SK-N-SH treated with all-trans-retinoic acid at 6 μM for 48 hours (cell line): ENCODE measurements around the gene TMEM217.

Experiments used
- CSDC2 ChIP-seq: fragments of 250-450 bp; sonication (Bioruptor Pico); IDR thresholded peaks from 2 replicates; pipeline ENCODE4 v1.5.0; 2020; ENCODE audit warnings: mild to moderate bottlenecking, moderate library complexity
- GLIS3 ChIP-seq: fragments of 250-450 bp; sonication (Bioruptor Pico); IDR thresholded peaks from 2 replicates; pipeline ENCODE4 v1.5.0; 2020; ENCODE audit warnings: mild to moderate bottlenecking, moderate library complexity
- OSR1 ChIP-seq: fragments of 250-450 bp; sonication (Bioruptor Pico); IDR thresholded peaks from 2 replicates; pipeline ENCODE4 v1.8.0; 2022; ENCODE audit warnings: moderate library complexity, mild to moderate bottlenecking, inconsistent platforms
- PATZ1 ChIP-seq: fragments of 250-450 bp; sonication (Bioruptor Pico); IDR thresholded peaks from 2 replicates; pipeline ENCODE4 v1.8.0; 2020; ENCODE audit warnings: mild to moderate bottlenecking, moderate library complexity, borderline replicate concordance
- POU6F1 ChIP-seq: fragments of 250-450 bp; sonication (Bioruptor Pico); IDR thresholded peaks from 2 replicates; pipeline ENCODE4 v1.8.0; 2021; ENCODE audit warnings: low read depth, mild to moderate bottlenecking, moderate library complexity, borderline replicate concordance
- TSHZ2 ChIP-seq: fragments of 250-450 bp; sonication (Bioruptor Pico); IDR thresholded peaks from 2 replicates; pipeline ENCODE4 v1.5.0; 2020; ENCODE audit warnings: mild to moderate bottlenecking, moderate library complexity
- ZFP30 ChIP-seq: fragments of 450-650 bp; formaldehyde crosslinking; IDR thresholded peaks from 2 replicates; pipeline ENCODE4 v1.5.0; 2022; ENCODE audit warnings: mild to moderate bottlenecking, moderate library complexity

- no peak for TF ChIP-seq PATZ1 (CRISPR knock-in tag)
- TF ChIP-seq GLIS3 (CRISPR knock-in tag): no peak
- TF ChIP-seq TSHZ2: no peak
- TF ChIP-seq POU6F1 (CRISPR knock-in tag): no peak
- TF ChIP-seq OSR1 (CRISPR knock-in tag): no peak
- no peak for TF ChIP-seq ZFP30
- no peak for TF ChIP-seq CSDC2 (CRISPR knock-in tag)
These were observed 48.3 kb downstream of the TMEM217 start for GRCh38 chr6:37209461-37210205.
